Neural cell (in vitro differentiated cells): ENCODE data around the gene TLE1.

Experiments
- EP300 ChIP-seq: fragments of 450-650 bp; conservative IDR thresholded peaks from 2 replicates; pipeline ENCODE4 v1.6.1; 2014; ENCODE audit warnings: antibody characterized with exemption, mild to moderate bottlenecking, moderate library complexity; ENCODE audit not compliant: poor library complexity, severe bottlenecking
- EZH2 ChIP-seq: fragments of 200-600, 300-800 bp; shearing (Covaris generic), sonication (generic); IDR thresholded peaks from 2 replicates; pipeline ENCODE4 v1.6.1; 2014; ENCODE audit warnings: antibody characterized with exemption, low read length, borderline replicate concordance, mild to moderate bottlenecking; ENCODE audit not compliant: insufficient read depth, poor library complexity, severe bottlenecking
- MXI1 ChIP-seq: fragments of 450-650 bp; conservative IDR thresholded peaks from 2 replicates; pipeline ENCODE4 v1.6.1; 2014; ENCODE audit warnings: antibody characterized with exemption, mild to moderate bottlenecking; ENCODE audit not compliant: poor library complexity, severe bottlenecking
- POLR2AphosphoS5 ChIP-seq: IDR thresholded peaks from 2 replicates; pipeline ENCODE4 v1.6.1; 2012
- RAD21 ChIP-seq: fragments of 450-650 bp; conservative IDR thresholded peaks from 2 replicates; pipeline ENCODE4 v1.6.1; 2014; ENCODE audit warnings: antibody characterized with exemption, mild to moderate bottlenecking, moderate library complexity
- TAF1 ChIP-seq: IDR thresholded peaks from 2 replicates; pipeline ENCODE4 v1.6.1; 2012; ENCODE audit warnings: low read depth
- TF ChIP-seq, protein P1 (sequence below): fragments of 450-650 bp; IDR thresholded peaks from 2 replicates; pipeline ENCODE4 v1.5.1; 2014; ENCODE audit warnings: antibody characterized with exemption, mild to moderate bottlenecking, moderate library complexity; ENCODE audit not compliant: poor library complexity, severe bottlenecking

DNA sequence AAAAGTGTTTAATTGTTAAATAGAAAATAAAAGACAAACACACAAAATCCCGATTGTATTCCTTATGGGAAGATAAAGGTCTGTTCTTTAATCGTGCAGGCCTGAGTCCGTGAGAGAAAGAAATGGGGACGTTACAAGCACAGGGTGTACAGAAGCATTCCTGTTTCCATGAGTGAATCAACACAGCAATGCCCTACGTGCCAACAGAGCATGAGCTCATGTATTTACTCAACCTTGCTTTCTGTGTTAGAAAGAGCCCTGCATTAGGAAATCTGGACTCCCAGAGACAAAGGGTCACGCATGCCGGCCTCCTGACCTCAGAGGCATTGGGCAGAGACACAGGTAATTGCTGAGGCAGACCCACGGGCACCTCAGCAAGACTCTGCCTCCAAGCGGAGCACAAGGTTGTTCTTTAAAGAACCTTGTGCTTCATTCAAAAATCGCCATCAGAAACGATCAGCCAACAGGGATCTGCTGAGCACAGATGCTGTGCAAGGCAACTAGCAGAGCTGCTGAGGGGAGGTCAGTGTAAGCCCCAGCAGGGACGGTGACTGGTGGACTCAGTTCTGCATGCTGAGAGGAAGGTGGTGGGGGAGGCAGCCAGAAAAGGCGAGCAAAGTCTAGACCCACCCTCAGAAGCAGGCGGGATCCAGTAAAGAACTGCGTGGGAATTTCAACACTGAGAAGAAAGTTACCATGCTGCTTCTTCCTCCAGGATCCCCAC is 101.0 kb downstream of the TLE1 start:
- TF ChIP-seq EP300 (no peak), POLR2AphosphoS5 (no peak), EZH2 (no peak), MXI1 (no peak), RAD21 (no peak), TAF1 (no peak)
- TF ChIP-seq, protein P1, sequence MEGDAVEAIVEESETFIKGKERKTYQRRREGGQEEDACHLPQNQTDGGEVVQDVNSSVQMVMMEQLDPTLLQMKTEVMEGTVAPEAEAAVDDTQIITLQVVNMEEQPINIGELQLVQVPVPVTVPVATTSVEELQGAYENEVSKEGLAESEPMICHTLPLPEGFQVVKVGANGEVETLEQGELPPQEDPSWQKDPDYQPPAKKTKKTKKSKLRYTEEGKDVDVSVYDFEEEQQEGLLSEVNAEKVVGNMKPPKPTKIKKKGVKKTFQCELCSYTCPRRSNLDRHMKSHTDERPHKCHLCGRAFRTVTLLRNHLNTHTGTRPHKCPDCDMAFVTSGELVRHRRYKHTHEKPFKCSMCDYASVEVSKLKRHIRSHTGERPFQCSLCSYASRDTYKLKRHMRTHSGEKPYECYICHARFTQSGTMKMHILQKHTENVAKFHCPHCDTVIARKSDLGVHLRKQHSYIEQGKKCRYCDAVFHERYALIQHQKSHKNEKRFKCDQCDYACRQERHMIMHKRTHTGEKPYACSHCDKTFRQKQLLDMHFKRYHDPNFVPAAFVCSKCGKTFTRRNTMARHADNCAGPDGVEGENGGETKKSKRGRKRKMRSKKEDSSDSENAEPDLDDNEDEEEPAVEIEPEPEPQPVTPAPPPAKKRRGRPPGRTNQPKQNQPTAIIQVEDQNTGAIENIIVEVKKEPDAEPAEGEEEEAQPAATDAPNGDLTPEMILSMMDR, result no peak
